Right ventricle myocardium inferior (tissue), 1 donor: Measurements from ENCODE around the gene ATP13A3. TPM values are rescaled to one million over a fixed set of nuclear protein-coding genes. Genes with fewer than 3 reads are reported as not detected.
"Not testable (repeated sequence)": the region's sequence is repeated elsewhere in the genome, so short reads cannot be mapped to it uniquely, and the experiment has no call there.

Source experiments
- ATAC-seq: fragments of 200-7000 bp; cut with Tn5 transposase; one replicate; pipeline ENCODE4 v1.9.1; 2020; ENCODE audit warnings: mild to moderate bottlenecking, moderate library complexity
- DNase-seq: peaks from one replicate; pipeline ENCODE4 v3.0.0; 2021; ENCODE audit errors: missing footprints
- intact Hi-C: fragments of 100-400 bp; cut with DNase I; formaldehyde crosslinking; loops from one replicate; pipeline ENCODE4 v1.11.0; 2022
- total RNA-seq: library from RNA; stranded (reverse); fragmentation: NEBNext Ultra II Directional; extraction: Animal tissue kit (Norgen Biotek cat#: 25700); gene quantifications from one replicate; pipeline ENCODE4 v1.2.1, GENCODE V29; 2021
- donor health status: DM: no; HTN: yes; CAD: no; lungs with severe emphysema.

The ATP13A3 gene
- total RNA-seq, 1 donor from 2014 or later = 55.3 TPM

GRCh38 chr3:194504861-194505260 lies 18.1 kb upstream of the ATP13A3 start:
- ATAC-seq (no peak), DNase-seq (no peak)
- intact Hi-C loops = no loop called here

- DNase-seq (no peak), ATAC-seq (no peak)
- intact Hi-C loops = no loop called here
Measured at GRCh38 chr3:194504146-194504545, 17.3 kb upstream of the ATP13A3 start.

- ATAC-seq (no peak), DNase-seq (no peak)
- intact Hi-C loops = no loop called here
Measured at GRCh38 chr3:194503081-194503531, 16.3 kb upstream of the ATP13A3 start.

GRCh38 chr3:194500198-194500597 lies 13.4 kb upstream of the ATP13A3 start:
- no peak for DNase-seq
- intact Hi-C loops = no loop called here
- ATAC-seq = no peak

- ATAC-seq, intact Hi-C loops, DNase-seq: not testable (repeated sequence)
Measured at GRCh38 chr3:194499516-194499915, 12.7 kb upstream of the ATP13A3 start.

- intact Hi-C loops = no loop called here
- peak; percentile 85 for ATAC-seq
- DNase-seq = no peak
Measured at GRCh38 chr3:194497799-194498575, 11.2 kb upstream of the ATP13A3 start.

GRCh38 chr3:194496217-194496919 lies 9.6 kb upstream of the ATP13A3 start:
- ATAC-seq = no peak
- intact Hi-C loops = no loop called here

GRCh38 chr3:194494951-194495374 lies 8.2 kb upstream of the ATP13A3 start:
- intact Hi-C loops = no loop called here
- no peak for DNase-seq
- ATAC-seq = peak; percentile 43

More at GRCh38 chr3:194496217-194496919, 9.6 kb upstream of the ATP13A3 start:
- DNase-seq = no peak

- ATAC-seq, DNase-seq, intact Hi-C loops: not testable (repeated sequence)
Measured at GRCh38 chr3:194493995-194494927, 7.5 kb upstream of the ATP13A3 start.

- no peak for DNase-seq
- no peak for ATAC-seq
- intact Hi-C loops = no loop called here
Measured at GRCh38 chr3:194492001-194492400, 5.2 kb upstream of the ATP13A3 start.

GRCh38 chr3:194489736-194490612 lies 3.2 kb upstream of the ATP13A3 start:
- intact Hi-C loops = loop anchor here (5.0 kb wide), 1 partner anchor 82 kb away; no protein-coding TSS in a partner anchor
- DNase-seq = no peak
- ATAC-seq = no peak

- intact Hi-C loops = loop anchor here (5.0 kb wide), 1 partner anchor 84 kb away; no protein-coding TSS in a partner anchor
- ATAC-seq (no peak), DNase-seq (no peak)
Measured at GRCh38 chr3:194488055-194488742, 1.4 kb upstream of the ATP13A3 start.

GRCh38 chr3:194487289-194488054 lies 670 bp upstream of the ATP13A3 start:
- DNase-seq = peak; percentile 79
- intact Hi-C loops = loop anchor here (5.0 kb wide), 1 partner anchor 85 kb away; no protein-coding TSS in a partner anchor
- peak; percentile 13 for ATAC-seq

- DNase-seq = peak; percentile 74
- ATAC-seq = no peak
- intact Hi-C loops = loop anchor here (5.0 kb wide), 1 partner anchor 86 kb away; no protein-coding TSS in a partner anchor
Measured at GRCh38 chr3:194485881-194486539, 792 bp downstream of the ATP13A3 start.

- DNase-seq (no peak), ATAC-seq (no peak)
- intact Hi-C loops = loop anchor here (5.0 kb wide), 1 partner anchor 87 kb away; no protein-coding TSS in a partner anchor
Measured at GRCh38 chr3:194485468-194485880, 1.3 kb downstream of the ATP13A3 start.

GRCh38 chr3:194484614-194485013 lies 2.2 kb downstream of the ATP13A3 start:
- intact Hi-C loops = loop anchor here (5.0 kb wide), 1 partner anchor 88 kb away; no protein-coding TSS in a partner anchor
- no peak for DNase-seq

More at GRCh38 chr3:194484614-194485013, 2.2 kb downstream of the ATP13A3 start:
- no peak for ATAC-seq
